ENCODE measurements around the gene STYXL1.

DNA sequence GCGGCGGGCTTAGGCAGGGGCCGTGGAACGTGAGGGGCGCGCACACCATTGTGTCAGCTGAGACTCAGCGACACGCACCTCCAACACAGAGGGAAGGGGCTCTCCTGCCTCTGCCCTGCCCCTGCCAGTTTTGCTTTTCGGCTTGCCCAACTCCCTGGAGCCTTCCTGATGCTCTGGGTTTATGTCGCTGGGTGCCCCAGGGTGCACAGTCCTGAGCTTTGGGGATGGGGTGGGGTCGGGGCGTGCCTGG is 66.7 kb downstream of the STYXL1 start:
- TF ChIP-seq, protein P1, sequence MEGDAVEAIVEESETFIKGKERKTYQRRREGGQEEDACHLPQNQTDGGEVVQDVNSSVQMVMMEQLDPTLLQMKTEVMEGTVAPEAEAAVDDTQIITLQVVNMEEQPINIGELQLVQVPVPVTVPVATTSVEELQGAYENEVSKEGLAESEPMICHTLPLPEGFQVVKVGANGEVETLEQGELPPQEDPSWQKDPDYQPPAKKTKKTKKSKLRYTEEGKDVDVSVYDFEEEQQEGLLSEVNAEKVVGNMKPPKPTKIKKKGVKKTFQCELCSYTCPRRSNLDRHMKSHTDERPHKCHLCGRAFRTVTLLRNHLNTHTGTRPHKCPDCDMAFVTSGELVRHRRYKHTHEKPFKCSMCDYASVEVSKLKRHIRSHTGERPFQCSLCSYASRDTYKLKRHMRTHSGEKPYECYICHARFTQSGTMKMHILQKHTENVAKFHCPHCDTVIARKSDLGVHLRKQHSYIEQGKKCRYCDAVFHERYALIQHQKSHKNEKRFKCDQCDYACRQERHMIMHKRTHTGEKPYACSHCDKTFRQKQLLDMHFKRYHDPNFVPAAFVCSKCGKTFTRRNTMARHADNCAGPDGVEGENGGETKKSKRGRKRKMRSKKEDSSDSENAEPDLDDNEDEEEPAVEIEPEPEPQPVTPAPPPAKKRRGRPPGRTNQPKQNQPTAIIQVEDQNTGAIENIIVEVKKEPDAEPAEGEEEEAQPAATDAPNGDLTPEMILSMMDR (conservative IDR thresholded peaks at IDR 0.05 in 1 of 2, IDR thresholded peaks at IDR 0.05 in 1 of 2; ENCODE audit: extremely low read depth in 1 of 2, insufficient read depth in 1 of 2, low read depth in 1 of 2, low read length in 2 of 2), result no peak
- TF ChIP-seq EZH2 (IDR thresholded peaks at IDR 0.05; ENCODE audit: borderline replicate concordance, low read length), result no peak

All from mammary epithelial cell (primary cell).